Head of caudate nucleus (tissue), 42 donors: ENCODE measurements around the gene DTL.

ENCODE experiments used
- DNase-seq, 42 donors: peaks; one replicate each; pipeline versions ENCODE4 v3.0.0 to v3.0.0-alpha.2; 2020 to 2021; ENCODE audit warnings: mixed read lengths in 7 of 42
- intact Hi-C: fragments of 100-400 bp; cut with DNase I; formaldehyde crosslinking; loops from one replicate; pipeline ENCODE4 v1.15.0; 2022

Gene DTL

DNA sequence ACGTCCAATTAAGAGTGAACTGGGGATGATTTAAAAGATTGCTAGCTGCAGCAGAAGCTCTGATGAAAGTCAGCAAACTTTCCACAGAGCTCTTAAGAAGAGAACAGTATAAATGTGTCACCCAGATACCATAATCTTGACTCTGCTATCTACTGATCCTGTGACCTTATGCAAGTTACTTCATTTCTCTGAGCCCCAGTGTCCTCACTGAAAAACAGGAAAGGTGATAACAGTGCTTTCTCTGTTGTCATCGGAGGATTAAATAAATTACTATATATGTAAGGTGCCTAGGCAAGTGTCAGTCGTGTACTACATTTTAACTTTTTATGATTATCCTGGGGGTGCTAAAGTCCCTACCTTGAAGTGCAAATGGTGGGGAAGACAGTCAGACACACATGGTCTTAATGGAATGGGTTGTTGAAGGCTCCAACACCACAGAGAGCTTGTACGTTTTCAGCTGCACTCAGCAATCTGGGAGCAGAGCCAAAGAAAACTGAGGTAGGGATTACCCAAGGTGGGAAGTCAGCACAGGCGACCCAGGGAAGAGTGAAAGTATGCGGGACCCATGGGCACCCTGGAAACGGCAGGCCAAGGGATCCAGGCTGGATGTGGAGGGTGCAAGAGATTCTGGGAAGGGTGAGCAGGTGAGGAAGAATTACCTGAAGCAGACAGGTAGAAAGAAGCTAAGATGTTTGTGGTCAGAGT is 82.8 kb downstream of the DTL start:
- intact Hi-C loops = no loop called here
- DNase-seq = no peak

DNA sequence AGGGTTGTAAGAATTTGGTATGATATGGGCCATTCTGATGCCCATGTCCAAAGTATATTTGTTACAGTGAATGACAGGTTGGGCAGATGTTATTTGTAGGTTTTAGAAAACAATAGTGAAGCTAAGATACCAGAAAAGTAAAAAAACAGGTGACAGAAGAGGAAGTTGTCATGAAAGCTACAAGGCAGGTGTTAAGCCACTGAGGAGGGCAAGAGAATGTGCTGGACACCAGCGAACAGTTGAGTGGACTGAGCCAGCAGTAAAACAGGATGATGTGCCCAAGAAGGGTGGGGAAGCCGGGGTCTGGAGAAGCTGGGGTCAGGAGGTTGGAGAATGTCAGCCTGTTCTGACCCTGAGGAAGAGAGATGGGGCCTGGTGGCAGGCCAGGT is 83.3 kb downstream of the DTL start:
- intact Hi-C loops = no loop called here
- no peak for DNase-seq

DNA sequence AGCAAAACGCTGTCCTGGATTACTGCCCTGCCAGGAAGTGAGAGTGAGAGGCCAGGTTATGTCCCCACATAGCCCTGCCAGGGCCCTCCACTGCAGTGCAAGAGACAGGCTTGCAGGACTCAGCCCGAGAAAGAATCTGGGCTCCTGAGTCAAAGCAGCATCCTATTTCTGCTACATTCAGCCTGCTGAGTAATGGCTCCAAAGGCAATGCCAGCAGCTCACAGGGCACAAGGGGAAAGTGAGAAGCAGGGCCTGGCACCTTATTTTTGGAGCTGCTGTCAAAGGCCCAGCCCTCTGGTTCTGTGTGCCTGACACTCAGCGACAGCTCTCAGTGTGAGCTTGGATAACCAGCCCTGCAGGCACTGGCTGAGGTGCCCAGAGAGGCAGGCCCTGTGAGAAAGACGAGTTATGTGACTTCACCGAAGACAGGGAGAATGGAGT is 83.9 kb downstream of the DTL start:
- intact Hi-C loops = no loop called here

DNA sequence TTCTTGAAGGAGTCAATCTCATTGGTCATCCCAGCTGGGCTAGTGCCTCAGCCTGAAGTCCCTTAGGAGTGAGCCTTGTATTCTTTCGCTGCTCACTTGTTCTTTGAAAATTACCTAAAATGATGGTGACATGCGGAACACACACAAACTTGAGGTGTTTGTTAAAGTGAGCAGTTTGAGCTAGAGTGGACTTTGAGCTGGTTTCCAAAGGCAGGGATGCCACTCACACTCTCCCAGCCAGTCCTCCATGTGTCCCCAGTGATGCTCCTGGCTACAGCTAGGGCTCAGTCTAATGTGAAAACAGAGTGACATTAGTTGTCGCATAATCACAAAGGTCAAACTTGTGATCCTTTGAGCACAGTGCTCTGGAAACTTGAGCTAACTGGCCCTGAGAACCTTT is 84.3 kb downstream of the DTL start:
- intact Hi-C loops = no loop called here
- DNase-seq = no peak

More for the DNA sequence above, 83.9 kb downstream of the DTL start:
- DNase-seq = no peak

DNA sequence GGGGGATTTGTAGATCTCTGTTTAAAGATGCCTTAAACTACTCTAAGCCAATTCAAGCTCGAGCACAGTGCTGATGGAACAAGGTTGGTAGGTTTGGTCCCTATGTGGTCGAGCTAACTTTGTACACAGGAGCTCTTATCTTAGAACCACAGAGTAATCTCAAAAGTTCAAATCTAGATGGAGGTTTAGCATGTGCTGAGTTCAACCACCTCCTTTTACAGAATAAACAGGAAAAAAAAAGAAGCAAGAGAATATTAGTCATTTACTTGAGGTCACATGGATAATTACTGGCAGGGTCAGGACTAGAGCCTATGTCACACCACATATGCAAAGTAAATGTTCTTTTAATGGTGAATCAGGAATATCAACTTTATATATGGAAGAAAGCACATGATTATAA is 86.2 kb downstream of the DTL start:
- intact Hi-C loops = no loop called here
- no peak for DNase-seq

DNA sequence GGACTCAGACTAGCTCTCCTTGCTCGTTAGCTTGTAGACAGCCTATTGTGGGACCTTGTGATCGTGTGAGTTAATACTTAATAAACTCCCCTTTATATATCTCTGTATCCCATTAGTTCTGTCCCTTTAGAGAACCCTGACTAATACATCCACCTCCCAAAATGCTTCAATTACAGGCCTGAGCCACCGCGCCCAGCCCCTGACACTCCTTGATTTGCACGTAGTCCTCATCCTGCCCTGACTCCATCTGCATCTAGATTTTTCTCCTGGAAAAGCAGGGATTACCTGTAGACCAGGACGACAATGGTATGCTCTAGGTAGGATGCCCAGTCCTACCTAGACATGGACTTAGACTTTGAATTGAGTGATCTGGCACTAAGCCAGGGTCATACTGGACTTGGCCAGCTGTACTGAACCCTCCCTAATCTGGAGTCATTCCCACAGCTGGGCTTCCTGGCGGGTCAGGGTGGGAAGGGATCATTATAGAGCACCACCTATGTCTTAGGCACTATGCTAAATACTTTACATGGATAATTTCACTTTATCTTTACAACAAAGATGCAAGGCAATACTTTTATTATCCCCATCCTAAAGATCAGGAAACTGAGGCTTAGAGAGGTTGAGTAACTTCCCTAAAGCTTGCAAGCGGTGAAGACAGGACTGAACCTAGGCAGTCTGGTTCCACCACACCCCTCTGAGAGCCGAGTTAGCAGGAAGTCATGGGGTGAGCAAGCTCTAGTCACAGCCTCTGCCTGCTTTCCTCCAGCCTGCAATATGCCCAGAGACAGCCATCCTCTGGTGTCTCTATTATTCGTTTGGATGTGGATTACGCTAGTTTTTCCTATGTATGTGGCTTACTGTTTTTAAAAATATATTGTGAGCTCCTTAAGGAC is 89.4 kb downstream of the DTL start:
- intact Hi-C loops = no loop called here
- no peak for DNase-seq

DNA sequence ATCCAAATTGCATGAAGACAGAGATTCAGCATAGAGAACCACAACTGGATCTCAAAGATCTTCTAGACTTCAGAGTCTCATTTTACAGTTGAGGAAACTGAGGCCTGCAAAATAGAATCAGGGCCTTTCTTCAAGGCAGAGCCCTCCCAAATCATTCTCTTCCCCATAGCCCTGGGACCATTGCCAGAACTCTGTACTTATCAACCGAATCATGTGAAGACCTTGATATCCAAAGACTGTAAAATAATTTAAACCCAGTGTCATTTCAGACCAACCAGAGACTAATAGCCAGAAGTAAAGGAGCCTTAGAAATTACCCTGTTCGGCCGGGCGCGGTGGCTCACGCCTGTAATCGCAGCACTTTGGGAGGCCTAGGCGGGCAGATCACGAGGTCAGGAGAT is 90.1 kb downstream of the DTL start:
- DNase-seq = no peak
- intact Hi-C loops = no loop called here

DNA sequence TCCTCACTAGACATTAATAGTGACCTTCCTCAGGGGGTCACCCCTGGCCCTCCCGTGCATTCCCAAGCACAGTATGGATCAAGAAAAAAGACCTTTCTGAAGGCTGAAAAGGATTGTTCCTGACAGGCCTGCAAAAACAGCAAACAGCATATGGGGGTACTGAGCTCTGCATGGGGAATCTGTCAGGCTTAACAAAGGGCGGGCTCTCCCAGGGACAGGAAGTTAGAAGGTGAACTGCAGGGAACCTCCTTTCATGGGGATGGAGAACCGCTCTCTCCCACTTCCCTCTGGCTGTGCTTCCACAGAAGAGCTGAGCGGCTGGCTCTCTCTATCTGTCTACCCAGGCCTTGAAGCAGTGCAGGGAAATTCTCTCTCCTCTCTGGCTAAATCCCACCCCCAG is 91.7 kb downstream of the DTL start:
- no peak for DNase-seq

DNA sequence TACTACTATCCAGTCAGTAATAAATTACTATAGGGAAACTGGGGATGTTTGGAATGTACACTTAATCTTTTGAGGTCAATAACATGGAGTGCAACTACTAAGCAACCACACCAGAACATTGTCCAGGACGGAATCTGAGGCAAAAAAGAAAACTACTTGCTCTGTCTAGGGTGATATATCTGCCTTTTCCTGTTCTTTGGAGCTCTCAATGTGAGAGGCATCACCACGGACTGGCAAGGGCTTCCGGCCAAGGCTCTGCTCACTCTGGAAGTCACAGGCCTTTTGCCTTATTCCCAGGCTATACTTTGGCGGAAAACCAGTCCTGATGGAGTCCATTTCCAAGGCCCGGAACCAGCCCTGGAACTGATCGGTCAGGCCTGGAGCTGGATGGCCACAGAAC is 94.2 kb downstream of the DTL start:
- no peak for DNase-seq
- intact Hi-C loops = no loop called here

More for the DNA sequence above, 91.7 kb downstream of the DTL start:
- intact Hi-C loops = no loop called here

DNA sequence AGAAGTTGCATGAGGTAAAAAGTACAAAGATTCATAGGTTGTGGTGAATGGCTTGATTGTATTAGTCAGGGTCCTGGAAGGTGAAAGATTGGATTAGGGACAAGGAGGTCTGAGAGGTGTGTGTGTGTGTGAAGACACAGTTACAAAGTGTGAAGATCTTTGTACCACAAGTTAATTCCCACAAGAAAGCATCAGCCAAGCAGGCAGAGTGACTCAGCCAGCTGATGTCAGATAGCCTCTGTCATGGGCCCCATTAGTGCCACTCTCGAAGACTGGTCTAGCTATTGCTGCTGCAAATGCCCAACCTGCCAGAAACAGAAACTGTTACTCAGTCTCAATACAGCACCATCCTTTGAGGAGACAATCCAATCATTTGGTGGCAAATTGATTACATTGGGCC is 96.5 kb downstream of the DTL start:
- intact Hi-C loops = no loop called here
- no peak for DNase-seq

DNA sequence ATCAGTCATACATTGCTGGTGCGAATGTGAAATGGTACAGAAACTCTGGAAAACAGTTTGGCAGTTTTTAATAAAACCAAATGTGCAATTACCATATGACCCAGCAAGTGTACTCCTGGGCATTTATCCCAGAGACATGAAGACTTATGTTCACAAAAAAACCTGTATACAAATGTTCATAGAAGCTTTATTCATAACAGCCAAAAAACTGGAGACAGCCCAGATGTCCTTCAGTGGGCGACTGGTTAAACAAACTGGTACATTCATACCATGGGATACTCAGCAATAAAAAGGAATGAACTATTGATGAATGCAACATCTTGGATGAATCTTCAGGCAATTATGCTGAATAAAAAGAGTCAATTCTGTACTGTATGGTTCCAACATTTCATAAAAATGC is 97.8 kb downstream of the DTL start:
- intact Hi-C loops = no loop called here
- DNase-seq = no peak

DNA sequence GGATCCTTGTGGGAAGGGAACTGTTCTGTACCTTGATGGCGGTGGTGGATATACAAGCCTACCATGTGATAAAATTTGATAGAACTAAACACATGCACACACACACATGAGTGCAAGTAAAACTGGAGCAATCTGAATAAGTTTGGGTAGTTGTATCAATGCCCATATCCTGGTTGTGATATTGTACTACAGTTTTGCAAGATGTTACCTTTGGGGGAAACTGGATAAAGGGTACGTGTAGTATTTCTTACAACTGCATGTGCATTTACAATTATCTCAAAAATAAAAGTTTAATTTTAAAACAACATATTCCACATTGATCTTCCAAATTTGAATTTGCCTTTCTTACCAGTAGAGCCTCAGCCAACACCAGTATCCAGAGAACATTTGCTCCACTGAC is 99.6 kb downstream of the DTL start:
- no peak for DNase-seq
- intact Hi-C loops = no loop called here

DNA sequence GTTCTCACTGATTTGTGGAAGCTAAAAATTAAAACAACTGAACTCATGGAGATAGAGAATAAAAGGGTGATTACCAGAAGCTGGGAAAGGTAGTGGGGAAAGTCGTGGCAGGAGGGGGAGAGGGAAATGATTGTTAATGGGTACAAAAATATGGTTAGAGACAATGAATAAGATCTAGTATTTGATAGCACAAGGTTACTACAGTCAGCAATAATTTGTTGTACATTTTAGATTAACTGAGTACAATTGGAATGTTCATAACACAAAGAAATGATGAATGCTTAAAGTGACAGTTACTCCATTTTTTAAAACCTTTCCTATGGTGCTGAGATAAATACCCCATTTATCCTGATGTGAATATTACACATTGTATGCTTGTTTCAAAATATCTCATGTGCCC is 102.3 kb downstream of the DTL start:
- intact Hi-C loops = no loop called here

DNA sequence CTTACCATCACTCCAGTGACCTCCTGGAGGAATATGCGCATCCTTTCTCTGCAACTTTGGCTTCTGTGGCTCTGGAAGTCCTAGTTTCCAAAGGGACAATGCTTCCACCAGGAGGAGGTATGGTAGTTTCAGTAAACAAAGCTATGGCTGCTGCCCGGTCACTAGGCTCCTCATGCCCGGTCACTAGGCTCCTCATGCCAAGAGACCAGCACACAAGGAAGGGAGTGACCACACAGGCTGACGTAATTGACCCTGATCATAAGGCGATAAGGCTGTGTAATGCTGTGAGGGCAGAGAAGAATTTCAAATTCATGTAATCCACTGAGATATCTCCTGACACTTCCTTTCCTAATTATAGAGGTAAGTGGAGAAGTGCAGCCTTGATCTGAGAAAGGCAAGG is 102.9 kb downstream of the DTL start:
- intact Hi-C loops = no loop called here
- no peak for DNase-seq

More for the DNA sequence above, 102.3 kb downstream of the DTL start:
- no peak for DNase-seq

DNA sequence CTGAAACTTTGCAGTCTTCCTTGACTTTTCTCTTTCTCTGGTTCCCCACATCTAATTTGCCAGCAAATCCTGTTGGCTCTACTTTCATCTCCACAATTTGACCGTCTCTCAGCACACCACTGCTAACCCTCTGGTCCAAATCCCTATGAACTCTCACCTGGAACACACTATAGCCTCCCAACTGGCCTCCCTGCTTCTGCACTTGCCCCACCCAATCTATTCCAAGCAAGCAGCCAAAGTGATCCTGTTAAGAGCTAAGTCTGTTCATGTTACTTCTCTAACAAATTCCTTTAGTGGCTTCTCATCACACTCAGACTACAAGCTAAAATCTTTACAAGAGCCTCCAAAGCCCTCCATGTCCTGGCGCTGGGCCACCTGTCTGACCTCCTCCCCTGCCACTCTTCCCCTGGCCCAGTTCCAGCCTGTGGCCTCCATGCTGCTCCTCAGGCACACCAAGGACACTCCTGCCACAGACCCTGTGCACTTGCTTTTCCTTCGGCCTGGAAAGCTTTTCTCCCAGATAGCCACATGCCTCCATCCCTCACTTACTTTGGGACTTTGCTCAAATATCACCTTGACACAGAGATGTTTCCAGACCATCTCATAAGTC is 104.1 kb downstream of the DTL start:
- no peak for DNase-seq

DNA sequence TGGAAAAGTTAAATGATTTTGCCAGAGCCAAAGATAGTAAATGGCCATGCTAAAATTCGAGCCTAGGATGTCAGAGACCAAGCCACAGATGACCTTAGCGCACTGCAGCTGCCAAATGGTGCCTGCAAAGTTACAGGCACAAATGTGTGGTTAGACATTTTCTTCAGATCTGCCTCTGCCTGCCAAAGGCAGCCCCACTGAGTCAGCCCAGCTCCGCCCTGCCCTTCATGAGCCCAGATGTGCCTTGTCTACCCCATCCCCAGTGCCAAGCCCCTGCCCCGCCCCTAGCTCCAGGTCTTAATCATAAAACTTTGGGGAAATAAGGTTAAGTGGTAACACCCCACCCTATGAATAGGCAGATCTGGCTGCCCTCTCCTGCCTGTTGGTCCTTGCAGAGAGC is 105.9 kb downstream of the DTL start:
- intact Hi-C loops = no loop called here

More for the DNA sequence above, 104.1 kb downstream of the DTL start:
- intact Hi-C loops = no loop called here

DNA sequence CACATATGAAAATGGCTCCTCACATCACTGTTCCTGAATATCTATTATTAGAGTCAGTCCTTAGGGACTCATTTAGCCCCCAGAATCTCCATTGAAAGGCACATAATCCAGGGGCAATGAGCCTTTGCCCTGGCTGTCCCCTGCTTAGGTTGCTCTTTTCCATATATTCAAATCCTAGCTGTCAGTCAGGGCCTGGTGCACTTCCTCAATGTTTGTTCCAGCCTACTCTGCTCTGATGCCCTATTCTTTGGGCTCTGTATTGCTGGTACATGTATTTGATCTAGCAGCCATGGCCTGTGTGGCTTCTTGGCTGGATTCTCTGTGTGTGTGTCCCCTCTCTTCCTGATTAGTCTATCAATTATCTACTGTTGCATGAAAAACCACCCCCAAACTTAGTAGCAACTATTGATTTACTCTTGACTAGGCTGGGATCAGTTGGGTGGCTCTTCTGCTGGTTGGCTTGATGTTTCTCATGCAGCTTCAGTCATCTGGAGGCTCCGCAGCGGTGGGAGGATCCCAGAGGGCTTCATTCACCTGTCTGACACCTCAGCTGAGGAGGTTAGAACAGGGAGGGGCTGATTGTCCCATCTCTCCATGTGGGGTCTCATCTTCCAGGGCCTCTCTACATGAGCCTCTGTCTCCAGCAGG is 107.5 kb downstream of the DTL start:
- no peak for DNase-seq
- intact Hi-C loops = no loop called here

More for the DNA sequence above, 105.9 kb downstream of the DTL start:
- DNase-seq = no peak

DNA sequence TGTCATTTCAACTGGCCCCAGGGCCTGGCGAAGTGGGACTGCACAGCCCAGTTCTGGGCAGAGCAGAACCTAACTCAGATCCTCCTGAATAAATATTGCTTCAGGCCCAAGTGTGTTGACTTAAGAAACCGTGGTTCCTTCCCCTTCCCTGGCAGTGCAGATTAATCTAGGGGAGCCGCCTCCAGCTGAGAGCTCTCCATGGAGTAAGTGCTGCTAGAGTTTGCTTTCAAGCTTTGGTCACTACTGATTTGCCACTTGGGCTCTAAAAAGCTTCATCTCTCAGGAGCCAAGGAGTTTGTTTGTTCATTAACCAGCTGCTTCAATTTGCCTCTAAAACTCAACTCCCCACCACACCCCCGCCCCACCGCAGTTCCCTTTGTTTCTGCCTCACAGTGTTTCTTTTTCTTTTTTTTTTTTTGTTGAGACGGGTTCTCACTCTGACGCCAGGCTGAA is 112.1 kb downstream of the DTL start:
- intact Hi-C loops = no loop called here
- DNase-seq = no peak

DNA sequence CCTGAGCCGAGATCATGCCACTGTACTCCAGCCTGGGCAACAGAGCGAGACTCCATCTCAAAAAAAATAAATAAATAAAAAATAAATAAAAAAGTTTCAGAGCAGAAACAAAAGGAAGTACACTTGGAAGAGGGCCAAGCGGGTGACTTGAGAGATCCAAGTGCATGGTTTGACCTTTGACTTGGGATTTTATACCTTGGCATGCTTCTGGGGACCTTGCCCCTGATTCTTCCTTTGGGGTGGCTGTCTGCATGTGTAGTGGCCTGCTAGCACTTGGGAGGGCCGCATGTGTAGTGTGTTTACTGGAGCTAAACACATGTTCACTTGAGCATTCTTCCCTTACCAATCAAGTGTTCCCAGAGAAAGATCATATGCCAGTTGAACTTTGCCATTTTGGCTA is 114.0 kb downstream of the DTL start:
- no peak for DNase-seq
- intact Hi-C loops = no loop called here

DNA sequence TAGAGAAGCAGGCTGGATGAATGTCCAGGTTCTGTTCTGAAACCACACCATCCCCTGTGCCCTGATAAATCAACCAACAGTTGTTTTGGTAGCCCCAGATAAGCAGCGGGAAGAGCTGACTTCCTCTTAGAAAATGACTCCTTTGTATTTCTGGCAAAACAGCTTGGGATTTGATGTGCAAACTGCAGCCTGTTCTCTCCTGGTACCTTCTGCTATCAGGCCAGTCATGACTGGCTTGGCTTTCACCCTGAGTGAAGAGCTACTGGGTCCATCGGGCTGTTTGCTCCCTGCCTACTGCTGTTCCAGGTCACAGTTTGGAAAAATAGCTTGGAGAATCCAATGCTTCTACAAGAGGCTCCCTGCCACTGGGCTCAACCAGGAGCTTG is 116.8 kb downstream of the DTL start:
- intact Hi-C loops = no loop called here

More for the DNA sequence above, 116.8 kb downstream of the DTL start:
- no peak for DNase-seq
